H9 (cell line): ENCODE data around the gene SCEL. TPM values are rescaled to one million over a fixed set of nuclear protein-coding genes. Genes with fewer than 3 reads are reported as not detected.

Experiments used
- DNase-seq: peaks from one replicate; pipeline ENCODE4 v3.0.0-alpha.2; 2017
- H2AFZ ChIP-seq: one replicate; pipeline ENCODE4 v1.6.1; 2013; ENCODE audit warnings: mild to moderate bottlenecking, low read length, control low read depth, moderate library complexity
- H2AK5ac ChIP-seq: 2 replicates; pipeline ENCODE4 v1.6.1; 2013; ENCODE audit warnings: low read length, control low read depth, mixed read lengths; ENCODE audit not compliant: insufficient read length
- H2BK120ac ChIP-seq: one replicate; pipeline ENCODE4 v1.6.1; 2013; ENCODE audit warnings: low read depth, mild to moderate bottlenecking, low read length, control low read depth, inconsistent platforms; ENCODE audit not compliant: poor library complexity, severe bottlenecking
- H2BK12ac ChIP-seq: 2 replicates; pipeline ENCODE4 v1.6.1; 2013; ENCODE audit warnings: low read length, control low read depth, mixed read lengths, low read depth; ENCODE audit not compliant: insufficient read length
- H2BK15ac ChIP-seq: 2 replicates; pipeline ENCODE4 v1.6.1; 2013; ENCODE audit warnings: low read depth, low read length, control low read depth
- H2BK20ac ChIP-seq: one replicate; pipeline ENCODE4 v1.6.1; 2013; ENCODE audit warnings: low read depth, mild to moderate bottlenecking, low read length, control low read depth, inconsistent platforms; ENCODE audit not compliant: poor library complexity, severe bottlenecking
- H2BK5ac ChIP-seq: 2 replicates; pipeline ENCODE4 v1.6.1; 2013; ENCODE audit warnings: low read length, control low read depth, mixed read lengths; ENCODE audit not compliant: insufficient read length
- H3K14ac ChIP-seq: 2 replicates; pipeline ENCODE4 v1.6.1; 2013; ENCODE audit warnings: low read length, control low read depth; ENCODE audit not compliant: insufficient read depth
- H3K18ac ChIP-seq: 2 replicates; pipeline ENCODE4 v1.6.1; 2013; ENCODE audit warnings: low read depth, mild to moderate bottlenecking, mixed read lengths, low read length, control low read depth; ENCODE audit not compliant: insufficient read length
- H3K23ac ChIP-seq: 2 replicates; pipeline ENCODE4 v1.6.1; 2013; ENCODE audit warnings: low read length, control low read depth, mixed read lengths, low read depth; ENCODE audit not compliant: insufficient read length
- H3K23me2 ChIP-seq: 2 replicates; pipeline ENCODE4 v1.6.1; 2013; ENCODE audit warnings: low read depth, mild to moderate bottlenecking, mixed read lengths, low read length, control low read depth; ENCODE audit not compliant: insufficient read length, poor library complexity, severe bottlenecking
- H3K27ac ChIP-seq: 2 replicates; pipeline ENCODE4 v1.5.1; 2013; ENCODE audit warnings: low read length, control low read depth, mixed read lengths, low read depth; ENCODE audit not compliant: insufficient read length
- H3K27me3 ChIP-seq: 2 replicates; pipeline ENCODE4 v1.6.1; 2013; ENCODE audit warnings: low read length, control low read depth, inconsistent platforms; ENCODE audit not compliant: insufficient read depth
- H3K4ac ChIP-seq: 2 replicates; pipeline ENCODE4 v1.6.1; 2013; ENCODE audit warnings: low read depth, mild to moderate bottlenecking, control low read depth, inconsistent platforms, low read length, moderate library complexity
- H3K4me1 ChIP-seq: 2 replicates; pipeline ENCODE4 v1.6.1; 2013; ENCODE audit warnings: low read length, control low read depth, inconsistent platforms; ENCODE audit not compliant: insufficient read depth
- H3K4me2 ChIP-seq: 2 replicates; pipeline ENCODE4 v1.6.1; 2013; ENCODE audit warnings: low read length, control low read depth, mixed read lengths; ENCODE audit not compliant: insufficient read length, insufficient read depth
- H3K56ac ChIP-seq: 2 replicates; pipeline ENCODE4 v1.6.1; 2013; ENCODE audit warnings: low read depth, mild to moderate bottlenecking, mixed read lengths, low read length, control low read depth; ENCODE audit not compliant: insufficient read length
- H3K79me1 ChIP-seq: 2 replicates; pipeline ENCODE4 v1.6.1; 2013; ENCODE audit warnings: low read depth, mild to moderate bottlenecking, moderate library complexity, low read length, control low read depth, inconsistent platforms; ENCODE audit not compliant: insufficient read depth, poor library complexity, severe bottlenecking
- H3K79me2 ChIP-seq: 2 replicates; pipeline ENCODE4 v1.6.1; 2013; ENCODE audit warnings: low read length, control low read depth, inconsistent platforms; ENCODE audit not compliant: insufficient read depth
- H3K9ac ChIP-seq: 2 replicates; pipeline ENCODE4 v1.6.1; 2013; ENCODE audit warnings: low read length, control low read depth, mixed read lengths; ENCODE audit not compliant: insufficient read length; ENCODE audit errors: extremely low read depth
- H3K9me3 ChIP-seq: one replicate; pipeline ENCODE4 v1.6.1; 2013; ENCODE audit warnings: low read depth, low read length, inconsistent platforms; ENCODE audit not compliant: control insufficient read depth
- H3T11ph ChIP-seq: one replicate; pipeline ENCODE4 v1.6.1; 2013; ENCODE audit warnings: mild to moderate bottlenecking, low read length, control low read depth, inconsistent platforms
- H4K20me1 ChIP-seq: one replicate; pipeline ENCODE4 v1.6.1; 2013; ENCODE audit not compliant: control insufficient read depth, insufficient read length, insufficient read depth
- H4K5ac ChIP-seq: 2 replicates; pipeline ENCODE4 v1.6.1; 2013; ENCODE audit warnings: low read depth, mild to moderate bottlenecking, mixed read lengths, low read length, control low read depth; ENCODE audit not compliant: insufficient read length
- H4K8ac ChIP-seq: replicated peaks from 2 replicates; pipeline ENCODE4 v1.6.1; 2013; ENCODE audit warnings: low read length, control low read depth, mixed read lengths, low read depth; ENCODE audit not compliant: insufficient read length
- H4K91ac ChIP-seq: 2 replicates; pipeline ENCODE4 v1.6.1; 2013; ENCODE audit warnings: low read depth, mild to moderate bottlenecking, moderate library complexity, mixed read lengths, low read length, control low read depth; ENCODE audit not compliant: insufficient read length
- H3K27ac Mint-ChIP-seq, 3 experiments: 2 replicates in 2 of 3; 3 replicates in 1 of 3; pipeline ENCODE4 v1.8.0; 2020 to 2021; ENCODE audit warnings: mixed read lengths in 3 of 3, mild to moderate bottlenecking in 1 of 3, moderate library complexity in 1 of 3
- H3K27me3 Mint-ChIP-seq: 2 replicates; pipeline ENCODE4 v1.8.0; 2021; ENCODE audit warnings: low read depth, mild to moderate bottlenecking, moderate library complexity, mixed read lengths
- H3K36me3 Mint-ChIP-seq, 3 experiments: 2 replicates in 2 of 3; 3 replicates in 1 of 3; pipeline ENCODE4 v1.8.0; 2020 to 2021; ENCODE audit warnings: low read depth in 3 of 3, mixed read lengths in 3 of 3; ENCODE audit not compliant: insufficient read depth in 1 of 3
- H3K4me1 Mint-ChIP-seq, 2 experiments: 2 replicates each; pipeline ENCODE4 v1.8.0; 2020; ENCODE audit warnings: mixed read lengths in 2 of 2
- H3K4me3 Mint-ChIP-seq, 2 experiments: 2 replicates in 1 of 2; 3 replicates in 1 of 2; pipeline ENCODE4 v1.8.0; 2020 to 2021; ENCODE audit warnings: mild to moderate bottlenecking in 2 of 2, mixed read lengths in 2 of 2, moderate library complexity in 1 of 2
- H3K9me3 Mint-ChIP-seq, 2 experiments: 2 replicates in 1 of 2; 3 replicates in 1 of 2; pipeline ENCODE4 v1.8.0; 2020; ENCODE audit warnings: mild to moderate bottlenecking in 2 of 2, mixed read lengths in 2 of 2, moderate library complexity in 1 of 2
- WGBS: extraction: QIAGEN DNeasy Blood & Tissue Kit; methylation state at CpG from one replicate; pipeline ENCODE4 v1.1.7; 2013; ENCODE audit warnings: missing lambda C conversion rate, low lambda C conversion rate, mixed read lengths; ENCODE audit not compliant: insufficient read length; ENCODE audit errors: extremely low coverage; 5-methylcytosine and 5-hydroxymethylcytosine counted together
- total RNA-seq: library from RNA; stranded (reverse); gene quantifications from 2 replicates; pipeline ENCODE4 v1.2.1, GENCODE V29; 2021
- TF ChIP-seq, protein P1 (sequence below): fragments of 200-600 bp; sonication (generic); conservative IDR thresholded peaks from 3 replicates; pipeline ENCODE4 v1.8.0; 2021; ENCODE audit warnings: antibody characterized with exemption, mild to moderate bottlenecking

SCEL gene
- total RNA-seq, 1 experiment from 2014 or later = not detected

DNA sequence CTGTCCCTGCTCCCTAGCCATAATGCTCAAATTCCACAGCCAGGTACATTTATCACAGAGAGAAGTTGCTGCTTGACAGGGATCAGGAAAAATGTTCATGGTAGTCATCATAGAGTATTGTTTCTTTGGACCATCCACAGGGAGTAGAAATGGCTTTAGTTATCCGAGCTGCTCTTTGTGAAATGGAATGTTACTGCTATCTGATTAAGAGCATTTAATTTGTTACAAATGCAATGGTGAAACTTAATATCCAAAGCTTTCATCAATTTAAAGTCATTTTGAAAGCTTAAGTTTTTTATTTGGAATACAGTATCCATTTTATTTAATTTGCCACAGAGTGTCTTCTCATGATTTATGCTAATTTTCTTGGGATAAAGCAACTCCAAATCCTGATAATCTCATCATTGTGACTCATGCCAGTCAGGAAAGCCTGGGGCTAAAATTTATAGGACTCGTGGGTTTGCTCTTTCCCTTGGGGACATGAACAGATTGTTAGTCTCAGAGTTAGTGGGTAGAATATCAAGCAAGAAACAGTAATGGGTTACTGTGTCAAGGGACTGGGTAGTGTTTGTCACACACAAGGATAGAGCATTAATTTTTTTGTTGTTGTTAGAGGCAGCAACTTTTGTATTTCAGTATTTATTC lies 59.8 kb downstream of the SCEL start:
- no peaks in the 10 kb centered on the region for H3K27me3 Mint-ChIP-seq
- Histone ChIP-seq H3K9me3 (no peaks in the 10 kb centered on the region), H3K18ac (no peak overlapping the region), H2AK5ac (no peak overlapping the region), H4K8ac (no peak overlapping the region), H2BK15ac (no peak overlapping the region), H3K56ac (no peak overlapping the region), H3K4me2 (no peak overlapping the region), H2BK5ac (no peak overlapping the region), H3K23me2 (no peaks in the 10 kb centered on the region), H2BK120ac (no peak overlapping the region), H3K79me2 (no peaks in the 10 kb centered on the region), H4K20me1 (no peaks in the 10 kb centered on the region), H3K4me1 (no peaks in the 10 kb centered on the region), H3K23ac (no peak overlapping the region), H3T11ph (no peak overlapping the region), H2AFZ (no peak overlapping the region), H4K5ac (no peak overlapping the region), H2BK20ac (no peak overlapping the region), H4K91ac (no peak overlapping the region), H2BK12ac (no peak overlapping the region), H3K9ac (no peak overlapping the region), H3K79me1 (no peaks in the 10 kb centered on the region), H3K14ac (no peak overlapping the region), H3K4ac (no peak overlapping the region), H3K27me3 (no peaks in the 10 kb centered on the region), H3K27ac (no peak overlapping the region)
- no CpG with 5 or more reads among the region's 2 CpGs for WGBS
- no peaks in the 10 kb centered on the region; a peak in 1 of 5 replicates for H3K9me3 Mint-ChIP-seq
- H3K36me3 Mint-ChIP-seq = no peaks in the 10 kb centered on the region
- DNase-seq = no peak
- no peak overlapping the region for H3K27ac Mint-ChIP-seq
- H3K4me3 Mint-ChIP-seq = no peak overlapping the region
- peaks cover 0 to 4% of the 10 kb centered on the region in 2 experiments; a peak in 2 of 4 replicates for H3K4me1 Mint-ChIP-seq
- TF ChIP-seq, protein P1, sequence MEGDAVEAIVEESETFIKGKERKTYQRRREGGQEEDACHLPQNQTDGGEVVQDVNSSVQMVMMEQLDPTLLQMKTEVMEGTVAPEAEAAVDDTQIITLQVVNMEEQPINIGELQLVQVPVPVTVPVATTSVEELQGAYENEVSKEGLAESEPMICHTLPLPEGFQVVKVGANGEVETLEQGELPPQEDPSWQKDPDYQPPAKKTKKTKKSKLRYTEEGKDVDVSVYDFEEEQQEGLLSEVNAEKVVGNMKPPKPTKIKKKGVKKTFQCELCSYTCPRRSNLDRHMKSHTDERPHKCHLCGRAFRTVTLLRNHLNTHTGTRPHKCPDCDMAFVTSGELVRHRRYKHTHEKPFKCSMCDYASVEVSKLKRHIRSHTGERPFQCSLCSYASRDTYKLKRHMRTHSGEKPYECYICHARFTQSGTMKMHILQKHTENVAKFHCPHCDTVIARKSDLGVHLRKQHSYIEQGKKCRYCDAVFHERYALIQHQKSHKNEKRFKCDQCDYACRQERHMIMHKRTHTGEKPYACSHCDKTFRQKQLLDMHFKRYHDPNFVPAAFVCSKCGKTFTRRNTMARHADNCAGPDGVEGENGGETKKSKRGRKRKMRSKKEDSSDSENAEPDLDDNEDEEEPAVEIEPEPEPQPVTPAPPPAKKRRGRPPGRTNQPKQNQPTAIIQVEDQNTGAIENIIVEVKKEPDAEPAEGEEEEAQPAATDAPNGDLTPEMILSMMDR = no peak
